Measurements from ENCODE around the gene SYNE2.
"Not testable (repeated sequence)": the region's sequence is repeated elsewhere in the genome, so short reads cannot be mapped to it uniquely, and the experiment has no call there.

DNA sequence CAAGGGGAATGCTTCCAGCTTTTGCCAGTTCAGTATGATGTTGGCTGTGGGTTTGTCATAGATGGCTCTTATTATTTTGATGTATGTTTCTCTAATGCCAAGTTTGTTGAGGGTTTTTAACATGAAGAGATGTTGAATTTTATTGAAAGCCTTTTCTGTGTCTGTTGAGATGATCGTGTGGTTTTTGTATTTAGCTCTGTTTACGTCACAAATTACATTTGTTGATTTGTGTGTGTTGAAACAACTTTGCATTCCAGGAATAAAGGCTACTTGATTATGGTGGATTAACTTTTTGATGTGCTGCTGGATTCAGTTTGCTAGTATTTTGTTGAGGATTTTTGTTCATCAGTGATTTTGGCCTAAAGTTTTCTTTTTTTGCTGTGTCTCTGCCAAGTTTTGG is 46.7 kb upstream of the SYNE2 start:
- not testable (repeated sequence) for TF ChIP-seq CTCF (conservative IDR thresholded peaks at IDR 0.05; ENCODE audit: low read length); EZH2phosphoT487 (IDR thresholded peaks at IDR 0.05; ENCODE audit: borderline replicate concordance, low read depth, low read length)
